IMR-90 (cell line): Measurements from ENCODE around the gene CD82. TPM values are rescaled to one million over a fixed set of nuclear protein-coding genes. Genes with fewer than 3 reads are reported as not detected.

Experiments
- ATAC-seq: fragments of 200-7000 bp; cut with Tn5 transposase; 2 replicates; pipeline ENCODE4 v1.9.1; 2020; ENCODE audit warnings: low read depth, mild to moderate bottlenecking, moderate library complexity
- BruUV-seq: library from RNA; stranded (reverse); fragments of 400-500 nt; replicated peaks from 2 replicates; lab custom pipeline; 2021; lab: Mats Ljungman, UMichigan
- CTCF ChIA-PET: fragments of 300-600 bp; formaldehyde crosslinking; extraction: SDS; loops from one replicate; lab custom pipeline; 2021; ENCODE audit warnings: antibody characterized with exemption; lab: Yijun Ruan, JAX
- POLR2A ChIA-PET: fragments of 300-600 bp; sonication (Branson Sonifier 250); formaldehyde crosslinking; loops from one replicate; lab custom pipeline; 2022; ENCODE audit warnings: antibody characterized with exemption; ENCODE audit not compliant: unreplicated experiment; lab: Charles Lee
- DNase-seq: peaks from one replicate; pipeline ENCODE4 v3.0.0; 2013
- H2AFZ ChIP-seq: replicated peaks from 2 replicates; pipeline ENCODE3; 2013; ENCODE audit warnings: low read length, mild to moderate bottlenecking; ENCODE audit not compliant: poor library complexity
- H2AK5ac ChIP-seq: 2 replicates; pipeline ENCODE4 v1.6.1; 2013; ENCODE audit warnings: low read depth, low read length, inconsistent platforms
- H2AK9ac ChIP-seq: replicated peaks from 2 replicates; pipeline ENCODE3; 2013; ENCODE audit warnings: mild to moderate bottlenecking, low read depth, low read length, moderate library complexity; ENCODE audit not compliant: poor library complexity
- H2BK120ac ChIP-seq: 2 replicates; pipeline ENCODE4 v1.6.1; 2013; ENCODE audit warnings: low read depth, low read length, inconsistent platforms
- H2BK15ac ChIP-seq: 3 replicates; pipeline ENCODE4 v1.6.1; 2013; ENCODE audit warnings: low read depth, low read length, inconsistent platforms
- H2BK20ac ChIP-seq: 2 replicates; pipeline ENCODE4 v1.6.1; 2013; ENCODE audit warnings: low read depth, mild to moderate bottlenecking, inconsistent platforms, low read length, moderate library complexity
- H2BK5ac ChIP-seq: 2 replicates; pipeline ENCODE4 v1.6.1; 2013; ENCODE audit warnings: mild to moderate bottlenecking, low read depth, low read length, inconsistent platforms; ENCODE audit not compliant: poor library complexity, severe bottlenecking
- H3K14ac ChIP-seq: replicated peaks from 2 replicates; pipeline ENCODE4 v1.6.1; 2013; ENCODE audit warnings: low read depth, low read length, inconsistent platforms
- H3K18ac ChIP-seq: 2 replicates; pipeline ENCODE4 v1.6.1; 2013; ENCODE audit warnings: low read depth, low read length, control low read depth
- H3K23ac ChIP-seq: 2 replicates; pipeline ENCODE4 v1.6.1; 2013; ENCODE audit warnings: low read depth, low read length, inconsistent platforms
- H3K27ac ChIP-seq: 2 replicates; pipeline ENCODE4 v1.5.1; 2013; ENCODE audit warnings: mild to moderate bottlenecking, control low read depth, low read length; ENCODE audit not compliant: insufficient read depth
- H3K27me3 ChIP-seq: 2 replicates; pipeline ENCODE4 v1.6.1; 2013; ENCODE audit warnings: low read length; ENCODE audit not compliant: control insufficient read depth, insufficient read depth
- H3K36me3 ChIP-seq: 2 replicates; pipeline ENCODE4 v1.6.1; 2013; ENCODE audit warnings: low read length, mixed read lengths; ENCODE audit not compliant: control insufficient read depth, insufficient read depth
- H3K4ac ChIP-seq: 2 replicates; pipeline ENCODE4 v1.6.1; 2013; ENCODE audit warnings: low read depth, low read length, inconsistent platforms
- H3K4me1 ChIP-seq: 2 replicates; pipeline ENCODE4 v1.6.1; 2013; ENCODE audit warnings: low read length, mixed read lengths; ENCODE audit not compliant: control insufficient read depth, insufficient read depth
- H3K4me2 ChIP-seq: 2 replicates; pipeline ENCODE4 v1.6.1; 2013; ENCODE audit warnings: low read depth, mild to moderate bottlenecking, control low read depth, low read length, moderate library complexity
- H3K4me3 ChIP-seq: 2 replicates; pipeline ENCODE4 v1.5.1; 2013; ENCODE audit warnings: low read depth, mild to moderate bottlenecking, control low read depth, low read length, moderate library complexity; ENCODE audit not compliant: insufficient read depth
- H3K56ac ChIP-seq: 2 replicates; pipeline ENCODE4 v1.6.1; 2013; ENCODE audit warnings: low read length, inconsistent platforms; ENCODE audit not compliant: insufficient read depth; ENCODE audit errors: extremely low read depth
- H3K79me1 ChIP-seq, 2 experiments: 2 replicates each; pipeline ENCODE4 v1.6.1; 2013; ENCODE audit warnings: low read length in 2 of 2, inconsistent platforms in 1 of 2, low read depth in 1 of 2
- H3K9ac ChIP-seq: 2 replicates; pipeline ENCODE4 v1.6.1; 2013; ENCODE audit warnings: low read depth, low read length, control low read depth
- H3K9me1 ChIP-seq: 2 replicates; pipeline ENCODE4 v1.6.1; 2013; ENCODE audit warnings: low read length, inconsistent platforms; ENCODE audit not compliant: insufficient read depth
- H3K9me3 ChIP-seq: 2 replicates; pipeline ENCODE4 v1.6.1; 2013; ENCODE audit warnings: low read length; ENCODE audit not compliant: control insufficient read depth, insufficient read depth
- H4K20me1 ChIP-seq: 2 replicates; pipeline ENCODE4 v1.6.1; 2013; ENCODE audit warnings: low read length, inconsistent platforms; ENCODE audit not compliant: insufficient read depth
- H4K5ac ChIP-seq: 2 replicates; pipeline ENCODE4 v1.6.1; 2013; ENCODE audit warnings: mild to moderate bottlenecking, low read depth, low read length, control low read depth
- H4K8ac ChIP-seq, 2 experiments: 2 replicates each; pipeline ENCODE4 v1.6.1; 2013; ENCODE audit warnings: low read depth in 2 of 2, low read length in 2 of 2, control low read depth in 1 of 2, inconsistent platforms in 1 of 2
- H4K91ac ChIP-seq: 2 replicates; pipeline ENCODE4 v1.6.1; 2013; ENCODE audit warnings: low read depth, low read length, inconsistent platforms; ENCODE audit not compliant: insufficient read depth
- CEBPB ChIP-seq: IDR thresholded peaks from 2 replicates; pipeline ENCODE4 v1.6.1; 2012; ENCODE audit warnings: low read depth, low read length, improper control_type of control experiment
- MXI1 ChIP-seq: IDR thresholded peaks from 2 replicates; pipeline ENCODE4 v1.6.1; 2012; ENCODE audit warnings: low read depth, mild to moderate bottlenecking, low read length, moderate library complexity, borderline replicate concordance
- NFE2L2 ChIP-seq: fragments of 150-350 bp; IDR thresholded peaks from 2 replicates; pipeline ENCODE4 v1.6.1; 2016; ENCODE audit warnings: low read depth, mild to moderate bottlenecking, low read length
- SMC3 ChIP-seq: fragments of 150-350 bp; IDR thresholded peaks from 2 replicates; pipeline ENCODE4 v1.6.1; 2016; ENCODE audit warnings: low read depth, mild to moderate bottlenecking, antibody characterized with exemption, low read length, moderate library complexity
- WGBS, 2 experiments: methylation state at CpG; one replicate each; pipeline versions ENCODE4 v1.1.5 to v1.1.7; 2013; ENCODE audit warnings: missing lambda C conversion rate in 2 of 2; ENCODE audit not compliant: insufficient read length in 1 of 2; ENCODE audit errors: extremely low coverage in 2 of 2; 5-methylcytosine and 5-hydroxymethylcytosine counted together
- dilution Hi-C: fragments of 300-500 bp; cut with HindIII; formaldehyde crosslinking; loops from one replicate; pipeline ENCODE4 v1.14.3; 2018; ENCODE audit warnings: low sequenced_read_pairs; ENCODE audit not compliant: unreplicated experiment
- in situ Hi-C: fragments of 300-500 bp; cut with MboI; formaldehyde crosslinking; loops from 3 replicates; pipeline ENCODE4 v1.14.3; 2019; ENCODE audit warnings: low sequenced_read_pairs, inconsistent platforms, mixed read lengths
- intact Hi-C: fragments of 100-400 bp; cut with micrococcal nuclease; formaldehyde crosslinking; loops from 2 replicates; pipeline ENCODE4 v1.10.0; 2022
- polyA plus RNA-seq, 3 experiments: library from polyadenylated mRNA; depleted of rRNA; stranded (reverse); fragments of >200 nt; gene quantifications; 2 replicates each; pipeline ENCODE4 v1.2.3, GENCODE V29; 2012; ENCODE audit warnings: low replicate concordance in 1 of 3
- total RNA-seq: library from RNA; depleted of rRNA; stranded (reverse); fragments of >200 nt; gene quantifications from 2 replicates; pipeline ENCODE4 v1.2.3, GENCODE V29; 2012

CD82 gene
- total and polyA plus RNA-seq, 2 of the 4 experiments (the other 2 are of a cell fraction), result 32.8 to 49.4 TPM

GRCh38 chr11:44637487-44637886 is 72.0 kb downstream of the CD82 start:
- Histone ChIP-seq H3K27me3 (peaks cover 5% of the 10 kb centered on the region), H4K20me1 (no peaks in the 10 kb centered on the region; the same call in 1 of the 2 replicates), H2AFZ (no peak overlapping the region), H3K4ac (no peak overlapping the region), H3K79me1 (no peaks in the 10 kb centered on the region), H2BK5ac (no peak overlapping the region), H3K36me3 (no peaks in the 10 kb centered on the region), H4K8ac (no peak overlapping the region), H2BK20ac (no peak overlapping the region), H3K56ac (no peak overlapping the region), H3K27ac (no peak overlapping the region), H2BK120ac (no peak overlapping the region), H3K9me1 (peaks cover 8% of the 10 kb centered on the region), H3K23ac (no peak overlapping the region), H2BK15ac (no peak overlapping the region), H4K5ac (no peak overlapping the region), H2AK5ac (no peak overlapping the region), H3K4me3 (no peak overlapping the region), H2AK9ac (no peak overlapping the region), H3K9me3 (no peaks in the 10 kb centered on the region), H3K18ac (no peak overlapping the region), H4K91ac (no peak overlapping the region), H3K9ac (no peak overlapping the region), H3K4me2 (no peak overlapping the region), H3K14ac (no peak overlapping the region), H3K4me1 (peaks cover 7% of the 10 kb centered on the region)
- TF ChIP-seq SMC3, result no peak
- no peak for TF ChIP-seq MXI1
- TF ChIP-seq CEBPB, result peak; percentile 71
- no peak for TF ChIP-seq NFE2L2
- in situ Hi-C loops (no loop called here), intact Hi-C loops (loop anchor here (5.0 kb wide), 1 partner anchor 90 kb away; the partner anchor contains the start of gene TSPAN18), dilution Hi-C loops (no loop called here)
- ChIA-PET POLR2A (no interaction called here), CTCF (no interaction called here)
- BruUV-seq, result no TSS peak
- no peak for ATAC-seq
- DNase-seq, result no peak
- no CpG with 5 or more reads among the region's 2 CpGs for WGBS, 2 experiments
